Suppressor macrophage treated with lipopolysaccharide for 1 hour (primary cell): Measurements from ENCODE around the gene IPO13.

ENCODE experiments used
- DNase-seq, 3 donors: peaks; one replicate each; pipeline ENCODE4 v3.0.0-alpha.2; 2020 to 2022

IPO13 gene

GRCh38 chr1:43931711-43932660, 14.8 kb upstream of the IPO13 start:
- DNase-seq = no peak

- DNase-seq = no peak
These were observed 13.9 kb upstream of the IPO13 start for GRCh38 chr1:43932786-43933385.

DNA sequence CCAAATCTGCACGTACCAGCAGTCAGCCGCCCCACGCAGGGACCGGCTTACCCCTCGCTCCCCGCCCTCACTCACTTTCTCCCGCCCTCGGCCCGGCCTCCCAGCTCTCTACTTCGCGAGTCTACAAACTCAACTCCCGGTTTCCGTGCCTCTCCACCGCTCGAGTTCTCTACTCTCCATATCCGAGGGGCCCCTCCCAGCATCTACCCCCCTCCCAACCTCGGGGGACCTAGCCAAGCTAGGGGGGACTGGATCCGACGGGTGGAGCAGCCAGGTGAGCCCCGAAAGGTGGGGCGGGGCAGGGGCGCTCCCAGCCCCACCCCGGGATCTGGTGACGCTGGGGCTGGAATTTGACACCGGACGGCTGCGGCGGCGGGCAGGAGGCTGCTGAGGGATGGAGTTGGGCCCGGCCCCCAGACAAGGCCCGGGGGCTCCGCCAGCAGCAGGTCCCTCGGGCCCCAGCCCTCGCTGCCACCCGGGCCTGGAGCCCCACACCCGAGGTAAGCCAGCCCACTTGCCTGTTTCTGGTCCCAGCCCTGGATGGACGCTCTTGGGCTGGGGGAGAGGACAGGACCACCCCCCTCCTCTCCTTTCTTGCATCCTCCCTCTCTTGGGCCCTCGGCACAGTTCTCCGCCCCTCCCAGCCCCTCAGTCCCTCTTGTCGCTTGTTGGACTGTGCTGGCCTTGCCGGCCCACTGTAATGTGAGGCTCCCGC, 13.2 kb upstream of the IPO13 start, which contains the start of gene ARTN:
TSS of gene ARTN (plus strand) at position 416 of the 715 bp plus-strand sequence. CDS start 1,856 bp downstream, outside the sequence.
- peak in 1 of 3 donors; percentile 33 for DNase-seq

DNA sequence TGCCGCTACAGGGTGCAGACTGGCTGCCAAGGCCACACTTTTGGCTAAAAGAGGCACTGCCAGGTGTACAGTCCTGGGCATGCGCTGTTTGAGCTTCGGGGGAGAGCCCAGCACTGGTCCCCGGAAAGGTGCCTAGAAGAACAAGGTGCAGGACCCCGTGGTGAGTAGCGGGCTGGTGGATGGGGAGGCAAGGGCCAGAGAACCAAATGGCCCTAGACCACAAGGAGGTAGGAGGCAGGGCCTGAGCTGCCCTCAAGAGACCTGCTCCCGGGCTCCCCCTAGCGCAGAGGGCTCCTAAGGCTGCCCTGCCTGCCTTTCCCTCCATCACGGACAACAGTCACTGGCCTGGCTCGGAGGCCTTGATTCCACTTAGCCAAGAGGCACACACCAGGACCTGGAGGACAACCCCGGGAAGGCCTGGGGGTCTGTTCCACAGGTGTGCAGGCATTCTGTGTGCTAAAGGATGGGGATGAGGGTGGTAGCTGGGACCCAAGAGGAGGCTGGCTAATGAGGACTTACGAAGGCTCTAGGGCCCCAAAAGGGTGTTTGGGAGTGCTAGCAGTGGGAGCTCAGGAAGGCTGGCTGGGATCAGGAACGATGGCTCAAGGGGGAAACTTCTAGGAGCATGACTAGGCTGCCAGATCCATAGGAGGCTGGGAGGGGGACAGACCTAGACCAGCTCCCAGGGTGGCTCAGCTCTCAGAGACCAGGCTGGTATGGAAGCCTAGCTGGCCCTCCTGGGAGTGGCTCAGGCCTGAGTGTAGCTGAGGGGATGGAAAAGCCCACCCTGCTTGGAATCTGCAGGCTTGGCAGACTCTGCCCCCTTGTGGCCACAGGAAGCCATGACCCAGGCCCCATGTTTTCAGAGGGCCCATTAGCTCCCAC, 12.4 kb upstream of the IPO13 start:
- peak; percentile 77 to 91 (median 80) for DNase-seq

DNA sequence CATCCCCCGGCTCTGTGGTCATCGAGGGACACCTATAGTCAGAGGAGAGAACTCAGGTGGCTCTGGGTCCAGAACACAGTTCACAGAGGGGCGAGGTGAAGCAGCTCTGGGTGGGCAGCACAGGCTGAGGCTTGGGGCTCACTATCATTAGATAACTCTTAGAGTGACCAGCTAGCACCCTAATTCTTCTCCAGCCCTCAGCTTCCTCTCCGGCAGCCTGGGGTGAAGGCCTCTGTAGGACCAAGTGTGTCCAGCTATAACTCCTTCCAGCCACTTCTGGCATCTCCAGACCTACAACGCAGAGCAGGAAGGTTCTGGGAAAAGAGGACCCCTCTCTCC, 11.8 kb upstream of the IPO13 start:
- DNase-seq = no peak

DNA sequence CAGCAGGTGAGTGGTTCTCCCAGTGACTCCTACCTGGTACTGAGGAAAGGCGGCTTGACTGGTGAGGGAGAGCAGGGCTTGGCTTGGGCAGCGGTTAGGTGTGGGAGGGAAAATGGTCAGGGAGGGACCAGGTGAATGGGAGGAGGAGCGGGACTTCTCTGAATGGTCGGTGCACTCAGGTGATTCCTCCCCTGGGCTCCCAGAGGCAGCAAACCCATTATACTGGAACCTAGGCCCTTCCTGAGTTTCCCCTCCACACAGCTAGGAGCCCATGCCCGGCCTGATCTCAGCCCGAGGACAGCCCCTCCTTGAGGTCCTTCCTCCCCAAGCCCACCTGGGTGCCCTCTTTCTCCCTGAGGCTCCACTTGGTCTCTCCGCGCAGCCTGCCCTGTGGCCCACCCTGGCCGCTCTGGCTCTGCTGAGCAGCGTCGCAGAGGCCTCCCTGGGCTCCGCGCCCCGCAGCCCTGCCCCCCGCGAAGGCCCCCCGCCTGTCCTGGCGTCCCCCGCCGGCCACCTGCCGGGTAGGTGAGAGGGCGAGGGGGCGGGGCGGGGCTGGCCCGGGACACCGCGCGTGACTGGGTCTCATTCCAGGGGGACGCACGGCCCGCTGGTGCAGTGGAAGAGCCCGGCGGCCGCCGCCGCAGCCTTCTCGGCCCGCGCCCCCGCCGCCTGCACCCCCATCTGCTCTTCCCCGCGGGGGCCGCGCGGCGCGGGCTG, 10.9 kb upstream of the IPO13 start:
- no peak for DNase-seq

GRCh38 chr1:43936431-43937151, 10.2 kb upstream of the IPO13 start:
- DNase-seq = peak; percentile 58 to 83 (median 70)

- no peak for DNase-seq
These were observed 9.4 kb upstream of the IPO13 start for GRCh38 chr1:43937179-43937865.

- no peak for DNase-seq
These were observed 8.4 kb upstream of the IPO13 start for GRCh38 chr1:43938383-43938782.

DNA sequence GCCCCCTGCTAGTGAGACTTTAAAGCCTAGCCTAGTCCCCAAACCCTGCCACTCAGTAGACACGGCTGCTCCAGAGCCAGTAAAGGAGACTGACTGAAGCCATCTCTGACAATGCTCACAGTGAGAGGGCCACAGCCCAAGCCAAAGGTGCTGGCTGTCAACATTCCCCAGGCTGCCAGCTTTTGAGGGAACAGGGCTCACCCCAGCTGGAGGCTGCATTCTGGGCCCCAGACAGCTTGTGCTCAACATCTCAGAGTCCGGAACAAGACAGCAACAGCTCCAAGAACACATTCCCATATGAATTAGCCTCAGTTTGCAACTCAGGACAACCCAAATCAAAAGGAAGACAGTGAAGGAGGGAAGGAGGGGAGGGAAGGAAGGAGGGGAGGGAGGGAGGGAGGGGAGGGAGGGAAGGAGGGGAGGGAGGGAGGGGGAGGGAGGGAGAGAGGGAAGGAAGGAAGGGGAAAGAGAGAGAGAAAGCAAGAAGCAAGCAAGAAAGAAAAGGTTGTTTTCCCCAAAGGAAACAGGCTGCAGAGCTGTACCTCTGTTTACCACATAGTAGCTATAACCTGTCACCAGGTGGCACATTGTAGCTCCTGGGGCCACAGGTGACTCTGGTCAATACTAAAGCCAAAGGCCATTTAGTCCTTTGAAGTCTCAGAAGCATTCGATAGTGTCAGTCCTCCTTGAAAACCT, 7.7 kb upstream of the IPO13 start:
- DNase-seq = no peak

DNA sequence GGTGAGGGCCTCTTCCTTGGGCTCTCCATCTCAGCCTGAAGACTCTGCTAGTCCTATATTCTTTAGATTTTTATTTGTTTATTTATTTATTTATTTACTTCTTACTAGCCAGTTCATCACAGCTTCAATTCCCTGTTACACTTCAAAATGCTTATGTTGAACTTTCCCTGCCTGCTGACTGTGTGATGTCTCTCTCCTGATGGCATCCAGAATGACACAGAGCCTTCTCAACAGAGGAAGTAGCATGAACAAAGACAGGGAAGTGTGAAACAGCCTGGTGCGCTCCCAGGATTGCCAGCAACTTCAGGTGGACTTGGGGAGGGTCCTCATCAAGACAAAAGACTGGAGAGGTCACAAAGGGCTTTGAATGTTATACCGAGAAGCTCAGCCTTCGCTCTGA, 4.3 kb upstream of the IPO13 start:
- peak; percentile 46 to 59 (median 54) for DNase-seq

- no peak for DNase-seq
These were observed 1.9 kb upstream of the IPO13 start for GRCh38 chr1:43944860-43945259.

- no peak for DNase-seq
These were observed 995 bp upstream of the IPO13 start for GRCh38 chr1:43945674-43946235.

- no peak for DNase-seq
These were observed 517 bp downstream of the IPO13 start for GRCh38 chr1:43947061-43947873.

GRCh38 chr1:43947874-43948437, 1.2 kb downstream of the IPO13 start:
- no peak for DNase-seq

GRCh38 chr1:43949678-43950077, 2.9 kb downstream of the IPO13 start:
- no peak for DNase-seq

GRCh38 chr1:43951021-43951985, 4.6 kb downstream of the IPO13 start:
- no peak for DNase-seq
